Mesenchymal stem cell (in vitro differentiated cells and primary cell): ENCODE results near the gene WDR41.
"Not testable (repeated sequence)": the region's sequence is repeated elsewhere in the genome, so short reads cannot be mapped to it uniquely, and the experiment has no call there.

Experiments
- DNase-seq: peaks from one replicate; pipeline ENCODE4 v3.0.0-alpha.2; 2013
- H2AFZ ChIP-seq: one replicate; pipeline ENCODE4 v1.6.1; 2013; ENCODE audit warnings: low read depth, mild to moderate bottlenecking, control low read depth, inconsistent platforms, low read length, moderate library complexity
- H2AK5ac ChIP-seq: 2 replicates; pipeline ENCODE4 v1.6.1; 2013; ENCODE audit warnings: low read length, moderate library complexity, mild to moderate bottlenecking, inconsistent platforms; ENCODE audit not compliant: severe bottlenecking
- H2BK120ac ChIP-seq: one replicate; pipeline ENCODE4 v1.6.1; 2013; ENCODE audit warnings: low read depth, mild to moderate bottlenecking, inconsistent platforms, low read length, moderate library complexity
- H2BK12ac ChIP-seq, 2 experiments: one replicate each; pipeline ENCODE4 v1.6.1; 2013; ENCODE audit warnings: inconsistent platforms in 2 of 2, low read length in 2 of 2, mild to moderate bottlenecking in 2 of 2, moderate library complexity in 2 of 2, control low read depth in 1 of 2
- H2BK15ac ChIP-seq: one replicate; pipeline ENCODE4 v1.6.1; 2013; ENCODE audit warnings: mild to moderate bottlenecking, low read depth, inconsistent platforms; ENCODE audit not compliant: poor library complexity, severe bottlenecking
- H2BK5ac ChIP-seq: 2 replicates; pipeline ENCODE4 v1.6.1; 2013; ENCODE audit warnings: low read depth, mild to moderate bottlenecking, low read length, control low read depth, inconsistent platforms; ENCODE audit not compliant: poor library complexity, severe bottlenecking
- H3K14ac ChIP-seq, 2 experiments: one replicate each; pipeline ENCODE4 v1.6.1; 2013; ENCODE audit warnings: inconsistent platforms in 2 of 2, low read length in 2 of 2, control low read depth in 1 of 2, mild to moderate bottlenecking in 1 of 2, moderate library complexity in 1 of 2
- H3K18ac ChIP-seq, 2 experiments: one replicate each; pipeline ENCODE4 v1.6.1; 2013; ENCODE audit warnings: inconsistent platforms in 2 of 2, low read length in 2 of 2, control low read depth in 1 of 2, low read depth in 1 of 2, mild to moderate bottlenecking in 1 of 2
- H3K23ac ChIP-seq, 2 experiments: one replicate each; pipeline ENCODE4 v1.6.1; 2013; ENCODE audit warnings: inconsistent platforms in 2 of 2, low read length in 2 of 2, mild to moderate bottlenecking in 2 of 2, moderate library complexity in 2 of 2, control low read depth in 1 of 2
- H3K27ac ChIP-seq: 2 replicates; pipeline ENCODE4 v1.5.1; 2013; ENCODE audit warnings: mild to moderate bottlenecking, moderate library complexity, low read length, control low read depth, inconsistent platforms; ENCODE audit not compliant: poor library complexity, severe bottlenecking
- H3K27me3 ChIP-seq, 2 experiments: 2 replicates each; pipeline versions ENCODE4 v1.6.1 to v1.7.0; 2013; ENCODE audit warnings: low read length in 2 of 2, mild to moderate bottlenecking in 2 of 2, moderate library complexity in 2 of 2, control low read depth in 1 of 2, inconsistent platforms in 1 of 2; ENCODE audit not compliant: control insufficient read depth in 1 of 2, insufficient read depth in 1 of 2
- H3K36me3 ChIP-seq, 2 experiments: 2 replicates each; pipeline versions ENCODE4 v1.6.1 to v1.7.0; 2013; ENCODE audit warnings: low read length in 2 of 2, control low read depth in 1 of 2, inconsistent platforms in 1 of 2, low read depth in 1 of 2, mild to moderate bottlenecking in 1 of 2; ENCODE audit not compliant: insufficient read depth in 2 of 2, control insufficient read depth in 1 of 2
- H3K4ac ChIP-seq, 2 experiments: one replicate each; pipeline ENCODE4 v1.6.1; 2013; ENCODE audit warnings: inconsistent platforms in 2 of 2, low read length in 2 of 2, mild to moderate bottlenecking in 2 of 2, moderate library complexity in 2 of 2, control low read depth in 1 of 2, low read depth in 1 of 2
- H3K4me1 ChIP-seq: 2 replicates; pipeline ENCODE4 v1.6.1; 2013; ENCODE audit warnings: low read depth, low read length, control low read depth; ENCODE audit not compliant: control insufficient read depth, insufficient read depth
- H3K4me2 ChIP-seq: 2 replicates; pipeline ENCODE4 v1.6.1; 2013; ENCODE audit warnings: low read length, mild to moderate bottlenecking, inconsistent platforms; ENCODE audit not compliant: poor library complexity, severe bottlenecking
- H3K4me3 ChIP-seq, 2 experiments: 2 replicates each; pipeline versions ENCODE4 v1.5.1 to v1.7.0; 2013; ENCODE audit warnings: low read length in 2 of 2, mild to moderate bottlenecking in 2 of 2, control low read depth in 1 of 2, low read depth in 1 of 2; ENCODE audit not compliant: insufficient read depth in 1 of 2
- H3K79me1 ChIP-seq: replicated peaks from 2 replicates; pipeline ENCODE4 v1.6.1; 2013; ENCODE audit warnings: mild to moderate bottlenecking, control low read depth, low read length, inconsistent platforms; ENCODE audit not compliant: poor library complexity, severe bottlenecking
- H3K9ac ChIP-seq: 2 replicates; pipeline ENCODE4 v1.7.0; 2013; ENCODE audit warnings: mild to moderate bottlenecking, low read length, moderate library complexity
- H3K9me3 ChIP-seq: 2 replicates; pipeline ENCODE4 v1.7.0; 2013; ENCODE audit warnings: mild to moderate bottlenecking, low read length; ENCODE audit not compliant: control insufficient read depth
- H4K8ac ChIP-seq: one replicate; pipeline ENCODE4 v1.6.1; 2013; ENCODE audit warnings: inconsistent platforms, mild to moderate bottlenecking, low read length, moderate library complexity
- H4K91ac ChIP-seq: one replicate; pipeline ENCODE4 v1.6.1; 2013; ENCODE audit warnings: mild to moderate bottlenecking, low read length, inconsistent platforms
- WGBS: methylation state at CpG from one replicate; pipeline ENCODE4 v1.1.7; 2013; ENCODE audit warnings: mixed read lengths; 5-methylcytosine and 5-hydroxymethylcytosine counted together

WDR41 gene

GRCh38 chr5:77386340-77386739 lies 105.8 kb downstream of the WDR41 start:
- not testable (repeated sequence) for H4K8ac ChIP-seq, H2AFZ ChIP-seq, H4K91ac ChIP-seq, H2AK5ac ChIP-seq, H3K4me2 ChIP-seq, H3K27ac ChIP-seq, H3K4ac ChIP-seq, H3K79me1 ChIP-seq, H2BK15ac ChIP-seq, H3K23ac ChIP-seq, H3K14ac ChIP-seq, H3K18ac ChIP-seq, H3K9me3 ChIP-seq, H2BK12ac ChIP-seq, H3K4me3 ChIP-seq, H2BK5ac ChIP-seq, H3K4me1 ChIP-seq, H3K9ac ChIP-seq, H3K27me3 ChIP-seq, H3K36me3 ChIP-seq, H2BK120ac ChIP-seq, DNase-seq
- 94% methylated on average over 1 of the region's 1 CpG for WGBS

- H3K79me1 ChIP-seq, H2BK5ac ChIP-seq, H3K4me1 ChIP-seq, H4K91ac ChIP-seq, H3K4ac ChIP-seq, H3K23ac ChIP-seq, H3K27me3 ChIP-seq, H2BK15ac ChIP-seq, H3K9me3 ChIP-seq, H3K14ac ChIP-seq, H3K36me3 ChIP-seq, H2AK5ac ChIP-seq, H2AFZ ChIP-seq, H3K9ac ChIP-seq, H3K4me3 ChIP-seq, H4K8ac ChIP-seq, H2BK120ac ChIP-seq, H2BK12ac ChIP-seq, H3K27ac ChIP-seq, H3K18ac ChIP-seq, DNase-seq, H3K4me2 ChIP-seq: not testable (repeated sequence)
- 100% methylated on average over 1 of the region's 2 CpGs for WGBS
These were observed 108.8 kb downstream of the WDR41 start for GRCh38 chr5:77383336-77383735.
